Transverse colon (tissue), 3 donors: ENCODE results near the gene CACNA2D1.

Source experiments
- CTCF ChIP-seq, 5 experiments: fragments of 200-600 bp in 3 of 5; fragments of 450-650 bp in 2 of 5; sonication (generic) in 3 of 5; IDR thresholded peaks; 1 replicate in 2 of 5; 2 replicates in 3 of 5; pipeline ENCODE4 v1.5.1; 2016 to 2017; ENCODE audit warnings: antibody characterized with exemption in 5 of 5, inconsistent platforms in 3 of 5, mild to moderate bottlenecking in 2 of 5, moderate library complexity in 1 of 5
- EP300 ChIP-seq: sonication (generic); formaldehyde crosslinking; IDR thresholded peaks from one replicate; pipeline ENCODE4 v1.6.1; 2017; ENCODE audit warnings: antibody characterized with exemption, low read depth
- POLR2A ChIP-seq: fragments of 450-650 bp; IDR thresholded peaks from one replicate; pipeline ENCODE4 v1.6.1; 2016; ENCODE audit warnings: antibody characterized with exemption, mild to moderate bottlenecking, moderate library complexity

DNA sequence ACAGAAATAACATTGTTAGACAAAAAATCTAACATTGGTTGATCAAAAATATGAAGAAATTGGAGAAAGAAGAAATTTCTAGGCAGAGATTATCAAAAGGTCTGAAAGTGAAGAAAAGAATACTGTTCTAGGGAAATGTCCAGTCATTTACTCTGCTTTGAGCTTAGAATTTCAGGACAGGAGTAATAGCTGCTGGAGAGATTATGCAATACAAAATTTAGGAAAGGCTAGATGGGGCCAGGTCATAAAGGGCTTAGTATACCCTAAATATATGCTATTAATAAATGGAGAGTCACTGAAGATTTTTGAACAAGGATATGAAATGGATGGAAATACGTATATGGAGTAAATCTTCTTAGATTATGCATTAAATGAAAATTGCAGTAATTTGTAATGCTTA is 279.2 kb downstream of the CACNA2D1 start:
- TF ChIP-seq CTCF (IDR thresholded peaks at IDR 0.05) = no peak
- no peak for TF ChIP-seq EP300
- TF ChIP-seq POLR2A = no peak
